NOMO-1 treated with dmso at 0.1 percent for 144 hours (cell line): Measurements from ENCODE around the gene PLA2G6.
A peak's percentile ranks its signal among the peaks of the same experiment; 100 is the strongest.
"Not testable (repeated sequence)": the region's sequence is repeated elsewhere in the genome, so short reads cannot be mapped to it uniquely, and the experiment has no call there.

Experiments used
- DNase-seq: peaks from one replicate; lab custom pipeline; 2025; ENCODE audit not compliant: unreplicated experiment; lab: John Stamatoyannopoulos, UW

The PLA2G6 gene

DNA sequence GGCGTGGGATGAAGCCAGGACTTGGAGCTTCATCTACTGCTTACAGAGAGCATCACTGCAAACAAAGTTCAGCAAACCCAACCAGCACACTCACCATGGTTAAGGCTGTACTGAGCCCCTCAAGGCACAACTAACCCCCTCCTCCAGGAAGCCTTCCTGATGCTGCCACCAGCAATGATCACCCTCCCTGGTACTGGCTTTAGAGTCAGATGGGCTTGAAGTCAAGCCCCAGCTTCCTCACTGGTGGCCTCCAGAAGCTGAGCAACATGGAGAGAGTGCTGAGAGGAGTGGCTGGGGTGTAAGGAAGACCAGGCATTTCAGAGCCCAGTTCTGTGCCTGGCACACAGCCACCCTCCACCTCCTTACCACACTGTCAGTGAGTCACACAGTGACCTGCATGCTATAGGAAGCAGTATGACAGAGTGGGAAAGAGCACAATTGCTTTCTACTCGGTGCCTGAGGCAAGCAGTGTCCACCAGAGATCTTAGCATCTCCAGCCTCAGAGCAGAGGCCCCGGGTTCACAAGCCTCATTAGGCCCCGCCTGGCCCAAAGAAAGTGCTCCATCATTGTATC lies 46.4 kb downstream of the PLA2G6 start:
- DNase-seq = no peak

DNA sequence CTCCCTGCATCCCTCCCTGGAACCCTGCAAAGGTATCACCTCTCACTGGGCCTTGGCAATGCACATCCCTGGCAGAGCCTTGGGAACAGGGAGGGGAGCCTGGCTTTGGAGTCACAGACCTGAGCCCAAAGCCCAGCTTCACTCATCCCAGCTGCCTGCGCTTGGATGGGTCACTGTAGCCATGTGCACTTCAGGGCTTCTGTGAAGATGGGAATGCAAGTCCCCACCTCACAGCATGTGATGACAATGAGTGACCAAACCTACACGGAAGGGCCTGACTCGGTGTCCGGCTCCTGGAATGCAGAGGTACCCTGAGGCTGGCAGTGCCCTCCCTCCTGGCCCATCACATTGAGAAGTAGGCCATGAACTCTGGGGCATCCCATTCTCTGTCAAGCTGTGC lies 48.3 kb downstream of the PLA2G6 start:
- DNase-seq = no peak

DNA sequence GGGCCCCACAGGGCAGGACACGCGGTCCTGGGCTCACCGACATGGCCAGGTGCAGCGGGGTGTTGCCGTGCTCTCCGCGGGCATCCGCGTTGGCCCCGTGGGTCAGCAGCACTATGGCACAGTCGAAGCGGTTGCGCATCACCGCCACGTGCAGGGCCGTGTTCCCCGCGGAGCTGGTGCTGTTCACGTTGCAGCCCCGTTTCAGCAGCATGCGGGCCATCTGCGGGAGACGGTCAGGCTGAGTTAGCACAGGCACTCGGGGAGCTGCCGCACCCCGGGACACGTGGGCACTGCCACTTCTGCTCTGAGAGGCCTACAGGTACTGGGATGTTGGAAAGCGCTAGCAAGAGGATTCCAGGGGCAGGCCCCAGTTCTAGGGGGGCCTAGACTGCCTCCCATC lies 48.8 kb downstream of the PLA2G6 start:
- DNase-seq = no peak

DNA sequence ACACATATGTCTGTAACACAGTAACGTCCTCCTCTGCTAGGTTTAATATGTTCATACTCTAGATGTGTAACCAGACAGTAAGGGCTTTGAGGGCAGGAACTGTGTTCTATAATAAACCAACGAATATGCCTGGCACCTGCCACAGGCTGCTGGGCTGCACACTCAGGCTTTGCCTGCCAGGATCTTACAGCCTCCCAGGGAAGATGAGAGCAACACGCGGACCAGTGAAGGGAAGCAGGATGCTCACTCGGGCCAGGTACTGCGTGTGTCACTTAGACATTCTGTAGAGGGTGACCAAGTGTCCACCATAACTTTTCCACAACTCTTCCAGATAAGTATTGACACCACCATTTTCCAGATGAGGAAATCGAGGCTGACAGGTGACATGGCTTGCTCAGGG lies 49.5 kb downstream of the PLA2G6 start:
- no peak for DNase-seq

DNA sequence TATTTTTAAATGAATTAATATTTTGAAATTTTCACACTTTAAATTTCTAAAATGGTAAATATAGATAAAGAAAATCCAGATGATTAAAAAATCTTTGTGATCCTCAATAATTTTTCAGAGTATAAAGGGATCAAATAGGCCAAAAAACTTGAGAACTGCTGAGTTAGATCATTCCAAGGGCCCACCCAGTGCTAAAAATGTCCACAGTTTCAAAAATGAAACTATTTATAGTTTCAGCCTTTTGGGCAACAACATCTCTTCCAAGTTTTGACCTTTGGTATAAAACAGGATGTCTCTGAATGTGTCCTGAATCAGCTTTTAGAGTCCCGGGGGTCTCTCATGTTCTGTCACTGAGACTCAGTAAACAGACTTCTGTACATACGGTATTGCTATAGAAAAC lies 50.2 kb downstream of the PLA2G6 start:
- DNase-seq = no peak

DNA sequence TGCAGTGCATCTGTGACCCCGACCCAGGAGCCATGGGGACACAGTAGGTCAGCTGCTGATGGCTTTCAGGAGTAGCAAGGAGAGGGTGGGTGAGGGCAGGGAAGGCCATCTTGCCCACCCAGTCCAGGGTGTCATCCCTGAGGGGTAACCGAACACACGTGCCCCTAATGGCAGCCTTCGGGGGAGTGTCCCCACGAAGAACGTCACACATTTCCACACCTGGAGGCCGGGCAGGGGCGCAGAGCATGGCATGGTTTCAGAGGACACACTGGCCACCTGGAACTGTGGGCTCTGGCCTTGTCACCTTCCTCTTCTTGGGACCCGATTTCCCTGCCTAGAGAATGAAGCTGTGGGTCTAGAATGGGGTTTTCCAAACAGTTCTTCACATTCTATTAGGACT lies 51.8 kb downstream of the PLA2G6 start:
- no peak for DNase-seq

DNA sequence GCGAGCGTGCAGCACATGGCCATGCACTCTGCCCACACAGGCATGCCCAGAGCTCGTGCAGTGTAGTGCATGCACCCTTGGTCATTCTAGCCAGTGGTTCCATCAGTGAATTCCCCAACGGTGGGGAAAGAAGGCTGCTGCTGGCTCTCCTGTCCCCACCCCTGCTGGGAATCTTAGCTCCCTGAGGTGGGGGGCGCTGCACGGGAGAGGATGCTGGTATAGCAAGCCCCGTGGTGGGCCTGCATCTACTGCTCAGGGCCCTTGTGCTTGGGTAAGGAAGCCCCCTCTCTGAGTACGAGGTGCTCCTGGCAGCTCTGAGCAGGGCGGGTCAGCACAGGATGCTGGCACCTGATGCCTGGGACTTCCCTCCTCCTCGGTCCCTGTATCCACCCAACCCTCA lies 52.6 kb downstream of the PLA2G6 start:
- DNase-seq = no peak

DNA sequence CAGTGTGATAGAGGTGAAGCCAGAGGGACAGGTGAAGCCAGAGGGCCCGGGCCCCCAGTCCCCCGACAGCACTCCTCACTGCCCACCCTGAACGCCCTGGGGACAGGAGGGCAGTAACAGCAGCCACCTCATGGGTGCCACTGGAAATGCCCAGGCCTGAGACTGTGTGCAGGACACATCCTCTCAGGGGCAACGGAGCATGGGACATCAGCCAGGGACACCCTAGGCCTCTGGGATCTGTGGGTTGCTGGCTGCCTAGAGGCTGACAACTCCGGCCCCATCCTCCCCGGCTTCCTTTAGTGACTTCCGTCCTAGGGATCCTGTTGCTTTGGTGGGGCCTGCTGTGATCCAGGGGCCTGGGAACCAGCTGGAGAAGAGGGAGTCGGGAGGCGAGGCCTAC lies 53.8 kb downstream of the PLA2G6 start:
- no peak for DNase-seq

DNA sequence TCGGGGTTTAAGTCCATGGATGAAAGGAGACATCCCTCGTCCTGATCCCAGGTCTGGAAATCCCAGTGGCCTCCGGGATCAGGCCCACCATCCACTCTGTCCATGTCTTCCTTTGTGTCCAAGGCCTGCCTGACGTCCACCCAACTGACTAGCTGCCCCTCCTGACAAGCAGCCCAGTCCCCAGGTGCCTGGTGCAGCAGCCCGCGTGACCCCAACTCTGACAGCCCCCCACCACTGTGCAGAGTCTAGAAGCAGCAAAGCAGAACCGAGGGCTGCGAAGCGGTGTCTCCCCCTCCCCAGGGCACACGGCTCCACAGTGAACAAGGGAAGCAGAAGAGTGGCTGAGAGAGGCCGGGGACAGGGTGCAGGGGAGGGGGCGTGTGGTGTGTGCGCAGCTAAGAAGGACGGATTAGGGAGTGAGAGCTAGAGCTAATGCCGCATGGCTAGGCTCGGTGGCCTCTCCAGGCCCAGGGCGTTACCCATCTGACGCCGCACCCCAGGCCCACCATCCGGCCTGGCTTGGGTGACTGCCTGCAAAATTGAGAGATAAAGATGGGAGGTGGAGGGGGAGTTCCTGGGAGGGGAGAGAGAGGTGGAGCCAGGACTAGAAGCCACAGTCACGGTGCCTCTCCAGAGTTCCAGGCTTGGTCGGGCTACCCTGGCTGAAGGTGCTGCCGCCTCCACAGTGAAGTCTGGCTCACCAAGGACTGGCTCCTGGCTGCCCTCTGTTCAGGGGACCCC lies 54.5 kb downstream of the PLA2G6 start:
- no peak for DNase-seq

DNA sequence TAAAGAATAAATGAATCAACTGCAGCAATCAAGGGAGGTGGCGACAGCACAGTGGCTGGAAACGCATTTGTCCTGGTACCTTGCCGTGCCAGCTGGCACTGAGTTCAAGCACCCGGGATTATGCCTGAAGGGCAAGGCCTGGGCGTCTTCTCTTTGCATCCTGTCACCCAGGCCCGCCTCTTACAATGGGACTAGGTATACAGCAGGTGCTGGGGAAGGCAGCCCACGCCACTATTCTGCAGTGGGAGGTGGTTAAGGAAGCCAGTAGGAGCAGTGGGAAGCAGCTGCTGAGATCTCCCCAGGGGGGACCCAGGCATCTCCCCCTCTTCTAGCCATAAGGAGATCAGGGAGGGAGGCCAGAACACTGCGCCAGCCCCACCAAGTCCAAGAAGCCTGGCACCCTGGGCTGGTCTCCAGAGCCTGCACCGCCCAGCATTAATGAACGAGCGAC lies 55.9 kb downstream of the PLA2G6 start:
- DNase-seq = no peak

DNA sequence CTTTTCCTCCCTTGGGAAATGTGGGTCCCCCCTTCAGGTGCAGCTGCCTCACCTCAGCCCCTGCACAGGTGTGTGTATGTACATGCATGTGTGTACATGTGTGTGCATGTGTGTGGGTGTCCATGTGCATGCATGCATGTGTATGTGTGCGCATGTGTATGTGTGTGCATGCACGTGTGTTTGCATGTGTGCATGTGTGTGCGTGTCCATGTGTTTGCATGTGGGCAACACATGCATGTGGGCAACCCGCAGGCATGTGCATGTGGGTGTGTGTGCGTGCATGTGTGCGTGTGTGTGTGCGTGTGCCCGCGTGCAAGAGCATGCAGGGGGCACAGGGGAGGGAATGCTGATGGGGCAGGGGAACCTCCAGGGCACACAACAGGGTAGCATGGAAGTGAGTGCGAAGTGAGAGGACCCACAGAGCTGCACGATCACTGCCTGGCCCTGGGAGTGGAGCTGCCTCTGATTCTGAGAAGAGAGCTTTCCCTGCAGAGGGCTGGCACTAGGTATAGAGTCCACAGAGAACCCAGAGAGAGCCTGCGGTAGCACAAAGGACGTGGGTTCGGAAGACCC lies 56.5 kb downstream of the PLA2G6 start:
- no peak for DNase-seq

DNA sequence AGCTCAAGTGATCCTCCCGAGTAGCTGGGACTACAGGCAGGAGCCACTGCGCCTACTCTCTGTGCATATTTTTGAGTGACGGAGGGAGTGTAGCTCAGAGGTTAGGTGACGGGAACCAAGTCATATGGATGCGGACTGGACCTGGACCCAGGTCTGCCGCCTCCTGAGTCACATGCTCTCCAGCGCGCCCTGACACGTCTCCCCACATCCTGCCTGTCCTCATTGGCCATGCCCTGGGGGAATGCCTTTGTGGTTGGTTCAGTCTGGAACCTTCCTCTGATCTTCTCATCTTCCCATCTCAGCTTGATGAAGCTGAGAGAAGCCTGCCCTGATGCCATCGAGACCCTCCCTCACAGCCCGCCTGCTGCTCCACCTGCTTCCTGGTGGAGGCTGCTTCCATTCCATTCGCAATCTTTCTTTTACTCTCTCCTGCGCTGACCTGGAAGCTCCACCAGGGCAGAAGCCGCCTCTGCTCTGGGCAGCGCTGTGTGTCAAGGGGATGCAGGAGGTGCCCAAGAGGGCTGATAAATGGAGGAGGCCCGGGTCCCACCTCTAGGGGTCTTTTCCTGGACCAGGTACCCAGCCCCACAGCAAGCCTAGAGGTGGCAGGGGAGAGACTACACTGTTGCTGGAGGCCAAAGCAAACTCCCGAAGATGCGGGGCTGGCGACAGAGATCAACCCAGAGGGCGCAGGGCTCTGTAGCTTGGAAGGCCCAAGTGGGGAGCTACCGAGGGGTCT lies 57.2 kb downstream of the PLA2G6 start:
- DNase-seq = no peak

DNA sequence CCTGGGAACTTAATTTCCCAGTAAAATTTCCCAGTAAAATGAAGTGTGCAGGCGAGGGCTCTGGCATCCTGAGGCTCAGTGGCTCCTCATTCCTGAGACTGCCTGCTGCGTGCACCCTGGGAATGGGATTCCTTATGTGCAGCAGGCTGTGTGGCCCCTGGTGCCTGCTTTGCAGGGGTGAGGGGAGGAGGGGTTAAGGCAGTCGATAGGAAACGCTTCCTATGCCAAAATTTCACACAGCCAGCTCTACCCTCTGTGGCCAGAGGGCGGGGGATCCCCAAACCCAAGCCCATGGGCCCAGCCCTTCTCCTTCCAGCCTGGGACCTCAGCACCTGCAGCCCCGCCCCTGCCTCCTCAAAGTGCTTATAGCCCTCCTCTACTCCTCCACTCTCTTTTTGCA lies 59.0 kb downstream of the PLA2G6 start:
- no peak for DNase-seq

DNA sequence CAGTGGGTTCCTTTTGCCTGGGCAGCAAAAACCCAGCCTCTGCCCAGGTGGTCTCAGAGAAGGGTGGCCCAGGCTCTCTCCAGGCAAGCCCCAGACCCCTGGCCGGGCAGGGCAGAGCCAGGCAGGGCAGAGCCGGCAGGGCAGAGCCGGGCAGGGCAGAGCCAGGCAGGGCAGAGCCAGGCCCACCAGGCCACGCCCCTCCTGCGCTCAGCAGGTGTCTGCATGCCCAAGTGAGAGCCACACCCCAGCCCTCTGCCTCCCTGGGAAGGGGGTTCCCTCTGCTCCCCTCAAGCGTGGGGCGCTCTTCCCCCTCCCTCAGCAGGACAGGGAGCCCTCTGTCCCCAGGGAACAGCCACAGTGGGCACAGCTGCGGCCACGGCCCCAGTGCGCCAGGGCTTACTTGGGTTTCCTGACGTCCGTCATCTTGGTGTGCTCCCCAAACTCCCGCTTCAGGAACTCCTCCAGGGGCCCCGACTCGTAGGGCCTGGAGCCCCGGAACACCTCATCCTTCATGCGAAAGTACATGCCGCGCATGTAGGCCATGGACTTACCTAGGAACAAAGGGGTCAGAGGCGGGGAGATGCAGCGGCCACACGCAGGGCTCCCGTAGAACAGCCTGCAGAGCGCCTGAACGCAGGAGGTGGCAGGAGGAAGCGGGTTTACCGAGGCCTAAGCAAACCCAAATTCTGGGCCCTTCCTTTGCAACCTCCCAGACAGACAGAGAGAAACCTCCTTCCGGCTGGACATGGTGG lies 61.1 kb downstream of the PLA2G6 start:
- no peak for DNase-seq

DNA sequence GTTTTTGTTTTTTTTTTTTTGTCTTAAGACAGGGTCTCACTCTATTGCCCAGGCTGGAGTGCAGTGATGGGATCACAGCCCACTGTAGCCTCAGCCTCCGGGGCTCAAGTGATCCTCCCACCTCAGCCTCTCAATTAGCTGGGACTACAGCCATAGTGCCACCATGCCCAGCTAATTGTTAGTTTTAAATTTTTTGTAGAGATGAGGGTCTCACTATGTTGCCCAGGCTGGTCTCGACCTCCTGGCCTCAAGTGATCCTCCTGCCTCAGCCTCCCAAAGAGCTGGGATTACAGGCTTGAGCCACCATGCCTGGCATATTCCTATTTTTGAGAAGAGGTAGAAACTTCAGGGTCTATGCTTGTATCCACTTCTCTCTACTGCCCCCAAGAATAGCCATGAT lies 62.9 kb downstream of the PLA2G6 start:
- not testable (repeated sequence) for DNase-seq

DNA sequence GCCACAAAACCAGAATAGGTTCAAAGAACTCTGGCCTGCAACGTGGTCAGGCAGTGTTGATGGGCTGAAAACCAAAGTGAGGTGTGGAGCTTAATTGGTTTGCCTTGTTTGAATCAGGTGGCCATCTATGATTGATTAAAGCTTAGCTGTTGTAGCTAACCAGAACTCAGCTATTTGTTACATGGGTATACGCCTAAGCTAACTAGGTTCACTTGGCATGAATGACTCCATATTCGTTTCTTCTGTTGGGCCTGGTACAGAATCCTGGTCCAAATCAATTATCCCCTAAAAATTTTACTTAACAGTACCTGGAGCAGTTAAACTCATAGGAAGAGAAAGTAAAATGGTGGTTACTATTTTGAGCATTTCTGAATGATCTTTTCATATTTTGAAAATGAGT lies 63.4 kb downstream of the PLA2G6 start:
- DNase-seq = no peak

DNA sequence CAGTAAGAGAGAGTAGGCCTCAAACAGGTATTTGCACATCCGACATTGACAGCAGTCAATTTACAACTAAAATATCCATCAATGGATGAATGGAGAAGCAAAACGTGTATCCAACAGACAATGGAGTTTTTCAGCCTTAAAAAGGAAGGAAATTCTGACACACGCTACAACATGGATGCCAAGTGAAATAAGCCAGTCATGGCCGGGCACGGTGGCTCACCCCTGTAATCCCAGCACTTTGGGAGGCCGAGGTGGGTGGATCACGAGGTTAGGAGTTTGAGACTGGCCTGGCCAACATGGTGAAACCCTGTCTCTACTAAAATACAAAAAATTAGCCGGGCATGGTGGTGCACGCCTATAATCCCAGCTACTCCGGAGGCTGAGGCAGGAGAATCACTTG lies 64.1 kb downstream of the PLA2G6 start:
- DNase-seq = not testable (repeated sequence)

DNA sequence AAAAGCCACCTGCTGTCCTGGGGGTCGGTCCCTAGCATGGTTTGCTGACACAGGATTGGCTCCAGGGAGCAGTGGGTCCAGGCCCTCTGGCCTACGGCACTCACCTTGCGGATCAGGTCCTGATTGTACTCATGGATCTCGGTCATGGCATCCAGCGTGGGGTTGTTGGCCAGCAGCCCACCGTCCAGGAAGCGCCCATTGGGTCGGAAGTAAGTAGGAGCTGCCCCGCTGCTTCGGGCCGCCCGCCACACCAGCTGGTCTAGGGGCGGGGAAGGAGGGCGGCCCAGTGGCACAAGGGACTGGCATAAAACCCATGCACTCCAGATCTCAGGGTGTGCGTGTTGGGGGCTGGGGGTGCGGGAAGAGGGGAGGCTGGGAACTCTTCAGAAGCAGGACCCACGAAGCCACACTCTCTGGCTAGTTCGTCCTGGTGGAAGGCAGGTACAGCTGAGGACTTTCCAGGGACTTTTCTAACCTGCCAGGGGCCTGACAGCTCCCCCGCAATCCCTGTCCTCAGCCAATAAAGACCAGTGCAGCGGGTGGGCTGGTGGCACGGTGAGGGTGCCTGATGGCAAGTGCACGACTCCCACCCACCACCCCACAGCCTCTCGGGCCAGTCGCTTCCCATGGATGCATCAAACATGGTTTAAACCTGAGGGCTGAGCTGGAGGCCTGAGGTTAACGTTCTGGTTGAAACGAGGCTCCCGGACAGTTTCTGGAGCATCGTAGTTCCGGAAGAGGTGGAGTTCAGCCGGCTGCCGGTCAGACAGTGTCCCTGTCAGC lies 66.0 kb downstream of the PLA2G6 start:
- no peak for DNase-seq

DNA sequence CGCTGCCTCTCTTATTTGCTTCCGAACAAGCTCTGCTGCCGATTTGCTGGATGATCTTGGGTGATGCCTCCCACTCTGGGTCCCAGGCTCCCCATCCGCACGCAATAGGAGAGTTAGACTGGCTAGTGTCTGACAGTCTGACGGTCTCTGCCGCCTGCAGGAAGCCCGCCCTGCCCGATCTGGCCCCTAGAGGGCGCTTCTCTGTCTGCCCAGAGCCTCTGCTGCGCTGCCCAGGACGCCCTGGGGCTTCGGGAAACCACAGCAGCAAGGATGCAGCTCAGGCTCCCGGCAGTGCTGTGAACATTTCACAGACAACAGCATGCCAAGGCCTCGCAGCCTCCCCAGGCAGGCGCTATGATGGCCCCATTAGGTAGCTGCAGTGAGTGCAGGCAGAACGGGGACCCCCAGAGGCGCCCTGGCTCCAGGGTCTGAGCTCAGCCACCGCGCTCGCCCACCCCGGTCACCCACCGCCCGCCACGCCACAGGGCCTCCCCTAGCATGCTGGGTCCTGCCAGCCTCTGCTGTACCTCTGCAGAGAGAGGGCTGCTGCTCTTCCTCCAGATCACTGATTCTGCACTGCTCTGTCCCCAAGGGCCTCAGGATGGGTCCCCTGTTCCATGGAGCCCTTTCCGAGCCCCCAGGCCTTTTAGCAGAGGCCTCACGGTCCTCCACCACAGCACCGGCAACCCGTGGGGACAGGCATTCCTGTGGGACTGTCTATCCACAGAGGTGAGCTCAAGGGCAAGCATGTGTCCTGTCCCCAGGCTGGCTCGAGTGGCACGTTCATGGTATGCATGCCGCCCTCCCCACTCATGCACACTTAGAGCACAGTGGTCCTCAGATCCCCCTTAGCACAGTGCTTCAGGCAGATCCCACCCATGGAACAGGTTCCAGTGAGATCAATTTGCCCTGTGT lies 66.9 kb downstream of the PLA2G6 start:
- DNase-seq = peak; percentile 60
